SW480 (cell line): ENCODE data around the gene OTOF.

Source experiments
- DNase-seq: peaks from one replicate; pipeline ENCODE4 v3.0.0-alpha.2; 2016; ENCODE audit warnings: low spot score

OTOF gene

GRCh38 chr2:26477911-26478253 lies at the start of gene OTOF:
Gene OTOF (minus strand): TSS chr2:26478124.
- no peak for DNase-seq

- DNase-seq = peak; percentile 47
These were observed 48.7 kb upstream of the OTOF start for GRCh38 chr2:26526589-26526988.

GRCh38 chr2:26526105-26526504 lies 48.2 kb upstream of the OTOF start:
- DNase-seq = no peak

- no peak for DNase-seq
These were observed 45.8 kb upstream of the OTOF start for GRCh38 chr2:26523750-26524149.

- no peak for DNase-seq
These were observed 44.8 kb upstream of the OTOF start for GRCh38 chr2:26522751-26523171.

- DNase-seq = no peak
These were observed 44.4 kb upstream of the OTOF start for GRCh38 chr2:26522325-26522724.

GRCh38 chr2:26521913-26522180 lies 43.9 kb upstream of the OTOF start:
- DNase-seq = no peak

- peak; percentile 41 for DNase-seq
These were observed 43.4 kb upstream of the OTOF start for GRCh38 chr2:26521054-26521912.

- no peak for DNase-seq
These were observed 42.2 kb upstream of the OTOF start for GRCh38 chr2:26520148-26520449.

- DNase-seq = no peak
These were observed 41.6 kb upstream of the OTOF start for GRCh38 chr2:26519396-26520147.

- no peak for DNase-seq
These were observed 38.9 kb upstream of the OTOF start for GRCh38 chr2:26516781-26517180.

- DNase-seq = no peak
These were observed 38.3 kb upstream of the OTOF start for GRCh38 chr2:26516246-26516645.

- no peak for DNase-seq
These were observed 37.8 kb upstream of the OTOF start for GRCh38 chr2:26515771-26516170.

- DNase-seq = no peak
These were observed 36.1 kb upstream of the OTOF start for GRCh38 chr2:26514045-26514444.

- DNase-seq = no peak
These were observed 35.3 kb upstream of the OTOF start for GRCh38 chr2:26513261-26513660.

GRCh38 chr2:26511466-26511865 lies 33.5 kb upstream of the OTOF start:
- DNase-seq = no peak

- no peak for DNase-seq
These were observed 32.5 kb upstream of the OTOF start for GRCh38 chr2:26510344-26510973.

GRCh38 chr2:26509141-26509540 lies 31.2 kb upstream of the OTOF start:
- no peak for DNase-seq

- DNase-seq = no peak
These were observed 30.0 kb upstream of the OTOF start for GRCh38 chr2:26507932-26508331.

- no peak for DNase-seq
These were observed 29.2 kb upstream of the OTOF start for GRCh38 chr2:26507088-26507487.

- no peak for DNase-seq
These were observed 28.4 kb upstream of the OTOF start for GRCh38 chr2:26506279-26506678.

GRCh38 chr2:26504002-26504401 lies 26.1 kb upstream of the OTOF start:
- no peak for DNase-seq

- peak; percentile 86 for DNase-seq
These were observed 25.4 kb upstream of the OTOF start for GRCh38 chr2:26503231-26503880.
